Osteocyte (in vitro differentiated cells): Measurements from ENCODE around the gene OR4C13. TPM values are rescaled to one million over a fixed set of nuclear protein-coding genes. Genes with fewer than 3 reads are reported as not detected.
"Not testable (repeated sequence)": the region's sequence is repeated elsewhere in the genome, so short reads cannot be mapped to it uniquely, and the experiment has no call there.

Source experiments
- DNase-seq: peaks from one replicate; pipeline ENCODE4 v3.0.0; 2021; ENCODE audit warnings: mixed read lengths; ENCODE audit not compliant: unreplicated experiment; ENCODE audit errors: extremely low spot score
- H3K27ac Mint-ChIP-seq: one replicate; pipeline ENCODE4 v1.8.0; 2021; ENCODE audit warnings: mild to moderate bottlenecking, mixed read lengths; ENCODE audit not compliant: unreplicated experiment
- H3K27me3 Mint-ChIP-seq: one replicate; pipeline ENCODE4 v1.8.0; 2021; ENCODE audit warnings: mixed read lengths; ENCODE audit not compliant: unreplicated experiment
- H3K36me3 Mint-ChIP-seq: one replicate; pipeline ENCODE4 v1.8.0; 2021; ENCODE audit warnings: mixed read lengths; ENCODE audit not compliant: unreplicated experiment
- H3K4me1 Mint-ChIP-seq: one replicate; pipeline ENCODE4 v1.8.0; 2021; ENCODE audit warnings: mixed read lengths; ENCODE audit not compliant: unreplicated experiment
- H3K4me3 Mint-ChIP-seq: one replicate; pipeline ENCODE4 v1.8.0; 2021; ENCODE audit warnings: mild to moderate bottlenecking, moderate library complexity, mixed read lengths; ENCODE audit not compliant: unreplicated experiment
- H3K9me3 Mint-ChIP-seq: one replicate; pipeline ENCODE4 v1.8.0; 2021; ENCODE audit warnings: mixed read lengths; ENCODE audit not compliant: unreplicated experiment
- CTCF ChIP-seq: fragments of 200-600 bp; sonication (generic); IDR thresholded peaks from 2 replicates; pipeline ENCODE4 v1.5.0; 2021; ENCODE audit warnings: antibody characterized with exemption, mild to moderate bottlenecking, moderate library complexity
- long read RNA-seq: library from polyadenylated mRNA; unstranded; transcript quantifications from one replicate; pipeline ENCODE4 v2.0.0, GENCODE V29; 2021
- total RNA-seq: library from RNA; stranded (reverse); gene quantifications from 2 replicates; pipeline ENCODE4 v1.2.1, GENCODE V29; 2021

OR4C13 gene
- total RNA-seq = not detected in 2 replicates
- long read RNA-seq = 0 reads

DNA sequence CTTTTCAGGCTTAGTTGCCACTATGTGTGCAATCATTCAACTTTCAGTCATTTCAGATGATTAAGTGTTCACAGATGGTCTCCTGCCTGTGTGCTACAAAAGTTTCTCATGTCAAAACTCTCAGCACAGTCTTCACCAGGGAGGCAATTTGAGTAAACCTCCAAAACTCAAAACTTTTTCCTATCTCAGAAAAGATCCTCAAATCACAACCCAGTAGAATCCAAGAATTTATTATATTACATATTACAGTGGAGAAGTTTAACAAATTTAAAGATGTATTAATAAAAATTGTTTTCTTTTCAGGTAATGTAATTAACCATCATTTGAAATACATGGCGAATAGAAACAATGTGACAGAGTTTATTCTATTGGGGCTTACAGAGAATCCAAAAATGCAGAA, at the start of gene OR4C13:
Gene OR4C13 (plus strand): TSS at position 301 of the 400 bp plus-strand sequence. CDS start 32 bp downstream, at position 333.
- Mint-ChIP-seq H3K4me3 (no peak within 1 kb of the TSS), H3K36me3 (no peaks in the 10 kb centered on the region), H3K9me3 (peaks cover 55% of the 10 kb centered on the region), H3K27me3 (no peaks in the 10 kb centered on the region), H3K27ac (no peak within 1 kb of the TSS), H3K4me1 (no peaks in the 10 kb centered on the region)
- no peak for TF ChIP-seq CTCF
- DNase-seq = no peak

GRCh38 chr11:49911516-49911915, 40.7 kb upstream of the OR4C13 start:
- H3K27ac Mint-ChIP-seq, H3K4me3 Mint-ChIP-seq, H3K4me1 Mint-ChIP-seq, DNase-seq, H3K36me3 Mint-ChIP-seq, H3K27me3 Mint-ChIP-seq: not testable (repeated sequence)
- peaks cover 54% of the 10 kb centered on the region for H3K9me3 Mint-ChIP-seq

- not testable (repeated sequence) for H3K4me3 Mint-ChIP-seq, H3K27ac Mint-ChIP-seq, DNase-seq, H3K36me3 Mint-ChIP-seq, H3K4me1 Mint-ChIP-seq, H3K27me3 Mint-ChIP-seq
- peaks cover 60% of the 10 kb centered on the region for H3K9me3 Mint-ChIP-seq
These were observed 3.5 kb upstream of the OR4C13 start for GRCh38 chr11:49948701-49949100.

DNA sequence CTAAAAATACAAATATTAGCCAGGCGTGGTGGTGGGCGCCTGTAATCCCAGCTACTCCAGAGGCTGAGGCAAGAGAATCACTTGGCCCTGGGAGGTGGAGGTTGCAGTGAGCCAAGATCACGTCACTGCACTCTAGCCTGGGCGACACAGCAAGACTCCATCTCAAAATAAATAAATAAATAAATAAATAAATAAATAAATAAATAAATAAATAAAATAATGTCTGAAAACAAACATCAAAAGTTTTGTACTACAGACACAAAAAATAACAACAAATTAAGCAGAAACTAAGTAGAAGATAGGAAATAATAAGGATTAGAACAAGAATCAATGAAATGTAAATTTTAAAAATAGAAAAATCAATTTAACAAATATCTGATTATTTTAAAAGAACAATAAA, 21.2 kb downstream of the OR4C13 start:
- peaks cover 46% of the 10 kb centered on the region for H3K9me3 Mint-ChIP-seq
- H3K4me1 Mint-ChIP-seq, H3K27me3 Mint-ChIP-seq, H3K27ac Mint-ChIP-seq, H3K4me3 Mint-ChIP-seq, H3K36me3 Mint-ChIP-seq, DNase-seq: not testable (repeated sequence)

- not testable (repeated sequence) for H3K4me3 Mint-ChIP-seq, H3K27ac Mint-ChIP-seq, H3K4me1 Mint-ChIP-seq, H3K36me3 Mint-ChIP-seq, H3K27me3 Mint-ChIP-seq, DNase-seq
- peaks cover 74% of the 10 kb centered on the region for H3K9me3 Mint-ChIP-seq
These were observed 30.2 kb downstream of the OR4C13 start, which contains the start of gene OR4C12 for GRCh38 chr11:49982435-49982834. Gene OR4C12 (minus strand): TSS chr11:49982535. CDS start chr11:49982501, 34 bp downstream.

GRCh38 chr11:49995565-49995964, 43.4 kb downstream of the OR4C13 start:
- Mint-ChIP-seq H3K27ac (no peak overlapping the region), H3K4me3 (no peak overlapping the region), H3K9me3 (peaks cover 38% of the 10 kb centered on the region), H3K27me3 (no peaks in the 10 kb centered on the region), H3K36me3 (no peaks in the 10 kb centered on the region), H3K4me1 (no peaks in the 10 kb centered on the region)
- no peak for DNase-seq
- peak; percentile 16 for TF ChIP-seq CTCF

Other genes starting within 250 kb of the OR4C13 start
- not detected in 2 replicates for gene OR4C12, start 30.1 kb downstream of the OR4C13 start, total RNA-seq
- gene OR4C45, start 80.5 kb downstream of the OR4C13 start, total RNA-seq = not detected in 2 replicates